H1 (cell line): ENCODE results near the gene BCL2A1. TPM values are rescaled to one million over a fixed set of nuclear protein-coding genes. Genes with fewer than 3 reads are reported as not detected.

Experiments
- BRCA1 ChIP-seq: IDR thresholded peaks from 2 replicates; pipeline ENCODE4 v1.6.1; 2012; ENCODE audit warnings: low read depth, low read length, improper control_type of control experiment
- EZH2 ChIP-seq: fragments of 200-600 bp; sonication (generic); IDR thresholded peaks from 2 replicates; pipeline ENCODE4 v1.7.1; 2012; ENCODE audit warnings: low read depth, mild to moderate bottlenecking, moderate library complexity, low read length, inconsistent platforms; ENCODE audit not compliant: severe bottlenecking
- FOSL1 ChIP-seq: IDR thresholded peaks from 2 replicates; pipeline ENCODE4 v1.6.1; 2011; ENCODE audit warnings: mild to moderate bottlenecking, low read depth, low read length, moderate library complexity; ENCODE audit not compliant: insufficient read depth
- RAD21 ChIP-seq, 2 experiments: IDR thresholded peaks in 1 of 2; conservative IDR thresholded peaks in 1 of 2; 2 replicates each; pipeline ENCODE4 v1.6.1; 2011; ENCODE audit warnings: low read depth in 2 of 2, low read length in 2 of 2, improper control_type of control experiment in 1 of 2, inconsistent platforms in 1 of 2, mild to moderate bottlenecking in 1 of 2, moderate library complexity in 1 of 2
- RXRA ChIP-seq: IDR thresholded peaks from 2 replicates; pipeline ENCODE4 v1.6.1; 2011; ENCODE audit warnings: low read depth, mild to moderate bottlenecking, low read length, moderate library complexity; ENCODE audit not compliant: insufficient read depth
- polyA plus RNA-seq, 7 experiments: library from polyadenylated mRNA; depleted of rRNA in 3 of 7; stranded (reverse) in 5 of 7; unstranded in 2 of 7; fragments of >200 nt in 5 of 7; fragments of 200-250 nt in 2 of 7; gene quantifications; 1 replicate in 5 of 7; 2 replicates in 1 of 7; 4 replicates in 1 of 7; pipeline versions ENCODE4 v1.2.1 to v1.2.3, GENCODE V29; 2011 to 2013; ENCODE audit warnings: missing spikeins in 2 of 7, mixed read lengths in 2 of 7
- total RNA-seq: library from RNA; stranded (reverse); fragmentation: NEBNext Ultra II Directional; extraction: Animal tissue kit (Norgen Biotek cat#: 25700); gene quantifications from 2 replicates; pipeline ENCODE4 v1.2.1, GENCODE V29; 2021
- TF ChIP-seq, protein P1 (sequence below): fragments of 300-600 bp; sonication (generic); IDR thresholded peaks from 2 replicates; pipeline ENCODE4 v1.7.1; 2012; ENCODE audit warnings: low read length, moderate library complexity, mild to moderate bottlenecking, inconsistent platforms; ENCODE audit not compliant: insufficient replicate concordance

BCL2A1 gene
- total and polyA plus RNA-seq, 2 of the 8 experiments (the other 6 are each of a cell fraction or from before 2014, with no cell fraction given) = not detected

DNA sequence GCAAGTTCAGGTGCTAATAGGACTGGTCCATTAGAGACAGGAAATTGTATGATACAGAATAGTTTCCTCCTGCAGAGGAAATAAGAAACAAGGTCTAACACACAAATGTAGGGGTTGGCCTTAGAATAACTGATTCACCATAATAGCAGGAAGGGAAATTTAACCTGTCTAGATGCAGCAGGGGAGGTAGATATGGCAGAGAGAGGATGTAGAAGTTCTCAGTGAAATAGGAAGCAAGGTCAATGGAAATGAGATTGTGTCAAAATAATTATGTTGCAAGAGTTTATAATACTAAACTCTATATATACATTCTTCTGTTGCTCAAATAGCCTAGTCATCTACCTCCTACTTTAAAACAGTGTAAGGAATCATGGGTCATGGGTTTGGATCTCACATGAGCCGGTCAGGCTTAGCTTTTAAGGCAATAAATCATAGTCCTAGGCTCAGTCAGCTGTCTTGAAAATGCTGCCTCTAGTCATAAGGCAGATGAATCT, 17.0 kb downstream of the BCL2A1 start (continued):
- TF ChIP-seq, protein P1, sequence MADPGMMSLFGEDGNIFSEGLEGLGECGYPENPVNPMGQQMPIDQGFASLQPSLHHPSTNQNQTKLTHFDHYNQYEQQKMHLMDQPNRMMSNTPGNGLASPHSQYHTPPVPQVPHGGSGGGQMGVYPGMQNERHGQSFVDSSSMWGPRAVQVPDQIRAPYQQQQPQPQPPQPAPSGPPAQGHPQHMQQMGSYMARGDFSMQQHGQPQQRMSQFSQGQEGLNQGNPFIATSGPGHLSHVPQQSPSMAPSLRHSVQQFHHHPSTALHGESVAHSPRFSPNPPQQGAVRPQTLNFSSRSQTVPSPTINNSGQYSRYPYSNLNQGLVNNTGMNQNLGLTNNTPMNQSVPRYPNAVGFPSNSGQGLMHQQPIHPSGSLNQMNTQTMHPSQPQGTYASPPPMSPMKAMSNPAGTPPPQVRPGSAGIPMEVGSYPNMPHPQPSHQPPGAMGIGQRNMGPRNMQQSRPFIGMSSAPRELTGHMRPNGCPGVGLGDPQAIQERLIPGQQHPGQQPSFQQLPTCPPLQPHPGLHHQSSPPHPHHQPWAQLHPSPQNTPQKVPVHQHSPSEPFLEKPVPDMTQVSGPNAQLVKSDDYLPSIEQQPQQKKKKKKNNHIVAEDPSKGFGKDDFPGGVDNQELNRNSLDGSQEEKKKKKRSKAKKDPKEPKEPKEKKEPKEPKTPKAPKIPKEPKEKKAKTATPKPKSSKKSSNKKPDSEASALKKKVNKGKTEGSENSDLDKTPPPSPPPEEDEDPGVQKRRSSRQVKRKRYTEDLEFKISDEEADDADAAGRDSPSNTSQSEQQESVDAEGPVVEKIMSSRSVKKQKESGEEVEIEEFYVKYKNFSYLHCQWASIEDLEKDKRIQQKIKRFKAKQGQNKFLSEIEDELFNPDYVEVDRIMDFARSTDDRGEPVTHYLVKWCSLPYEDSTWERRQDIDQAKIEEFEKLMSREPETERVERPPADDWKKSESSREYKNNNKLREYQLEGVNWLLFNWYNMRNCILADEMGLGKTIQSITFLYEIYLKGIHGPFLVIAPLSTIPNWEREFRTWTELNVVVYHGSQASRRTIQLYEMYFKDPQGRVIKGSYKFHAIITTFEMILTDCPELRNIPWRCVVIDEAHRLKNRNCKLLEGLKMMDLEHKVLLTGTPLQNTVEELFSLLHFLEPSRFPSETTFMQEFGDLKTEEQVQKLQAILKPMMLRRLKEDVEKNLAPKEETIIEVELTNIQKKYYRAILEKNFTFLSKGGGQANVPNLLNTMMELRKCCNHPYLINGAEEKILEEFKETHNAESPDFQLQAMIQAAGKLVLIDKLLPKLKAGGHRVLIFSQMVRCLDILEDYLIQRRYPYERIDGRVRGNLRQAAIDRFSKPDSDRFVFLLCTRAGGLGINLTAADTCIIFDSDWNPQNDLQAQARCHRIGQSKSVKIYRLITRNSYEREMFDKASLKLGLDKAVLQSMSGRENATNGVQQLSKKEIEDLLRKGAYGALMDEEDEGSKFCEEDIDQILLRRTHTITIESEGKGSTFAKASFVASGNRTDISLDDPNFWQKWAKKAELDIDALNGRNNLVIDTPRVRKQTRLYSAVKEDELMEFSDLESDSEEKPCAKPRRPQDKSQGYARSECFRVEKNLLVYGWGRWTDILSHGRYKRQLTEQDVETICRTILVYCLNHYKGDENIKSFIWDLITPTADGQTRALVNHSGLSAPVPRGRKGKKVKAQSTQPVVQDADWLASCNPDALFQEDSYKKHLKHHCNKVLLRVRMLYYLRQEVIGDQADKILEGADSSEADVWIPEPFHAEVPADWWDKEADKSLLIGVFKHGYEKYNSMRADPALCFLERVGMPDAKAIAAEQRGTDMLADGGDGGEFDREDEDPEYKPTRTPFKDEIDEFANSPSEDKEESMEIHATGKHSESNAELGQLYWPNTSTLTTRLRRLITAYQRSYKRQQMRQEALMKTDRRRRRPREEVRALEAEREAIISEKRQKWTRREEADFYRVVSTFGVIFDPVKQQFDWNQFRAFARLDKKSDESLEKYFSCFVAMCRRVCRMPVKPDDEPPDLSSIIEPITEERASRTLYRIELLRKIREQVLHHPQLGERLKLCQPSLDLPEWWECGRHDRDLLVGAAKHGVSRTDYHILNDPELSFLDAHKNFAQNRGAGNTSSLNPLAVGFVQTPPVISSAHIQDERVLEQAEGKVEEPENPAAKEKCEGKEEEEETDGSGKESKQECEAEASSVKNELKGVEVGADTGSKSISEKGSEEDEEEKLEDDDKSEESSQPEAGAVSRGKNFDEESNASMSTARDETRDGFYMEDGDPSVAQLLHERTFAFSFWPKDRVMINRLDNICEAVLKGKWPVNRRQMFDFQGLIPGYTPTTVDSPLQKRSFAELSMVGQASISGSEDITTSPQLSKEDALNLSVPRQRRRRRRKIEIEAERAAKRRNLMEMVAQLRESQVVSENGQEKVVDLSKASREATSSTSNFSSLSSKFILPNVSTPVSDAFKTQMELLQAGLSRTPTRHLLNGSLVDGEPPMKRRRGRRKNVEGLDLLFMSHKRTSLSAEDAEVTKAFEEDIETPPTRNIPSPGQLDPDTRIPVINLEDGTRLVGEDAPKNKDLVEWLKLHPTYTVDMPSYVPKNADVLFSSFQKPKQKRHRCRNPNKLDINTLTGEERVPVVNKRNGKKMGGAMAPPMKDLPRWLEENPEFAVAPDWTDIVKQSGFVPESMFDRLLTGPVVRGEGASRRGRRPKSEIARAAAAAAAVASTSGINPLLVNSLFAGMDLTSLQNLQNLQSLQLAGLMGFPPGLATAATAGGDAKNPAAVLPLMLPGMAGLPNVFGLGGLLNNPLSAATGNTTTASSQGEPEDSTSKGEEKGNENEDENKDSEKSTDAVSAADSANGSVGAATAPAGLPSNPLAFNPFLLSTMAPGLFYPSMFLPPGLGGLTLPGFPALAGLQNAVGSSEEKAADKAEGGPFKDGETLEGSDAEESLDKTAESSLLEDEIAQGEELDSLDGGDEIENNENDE = no peak
- TF ChIP-seq RAD21 (IDR thresholded peaks at IDR 0.05 in 1 of 2, conservative IDR thresholded peaks at IDR 0.05 in 1 of 2; ENCODE audit: low read depth in 2 of 2, low read length in 2 of 2) = no peak
- no peak for TF ChIP-seq RXRA
- no peak for TF ChIP-seq FOSL1
- no peak for TF ChIP-seq BRCA1
- TF ChIP-seq EZH2 = no peak
